GM18951 (cell line): Measurements from ENCODE around the gene PRR7.
"Not testable (repeated sequence)": the region's sequence is repeated elsewhere in the genome, so short reads cannot be mapped to it uniquely, and the experiment has no call there.

Source experiments
- POLR2A ChIP-seq: IDR thresholded peaks from 4 replicates; pipeline ENCODE4 v1.6.1; 2011; ENCODE audit warnings: mild to moderate bottlenecking; ENCODE audit not compliant: insufficient read length, insufficient read depth; ENCODE audit errors: extremely low read depth
- in situ Hi-C: fragments of 300-500 bp; cut with MboI; formaldehyde crosslinking; loops from one replicate; pipeline ENCODE4 v1.12.0; 2022; ENCODE audit warnings: low sequenced_read_pairs, mixed read lengths, inconsistent platforms; ENCODE audit not compliant: unreplicated experiment

Gene PRR7

DNA sequence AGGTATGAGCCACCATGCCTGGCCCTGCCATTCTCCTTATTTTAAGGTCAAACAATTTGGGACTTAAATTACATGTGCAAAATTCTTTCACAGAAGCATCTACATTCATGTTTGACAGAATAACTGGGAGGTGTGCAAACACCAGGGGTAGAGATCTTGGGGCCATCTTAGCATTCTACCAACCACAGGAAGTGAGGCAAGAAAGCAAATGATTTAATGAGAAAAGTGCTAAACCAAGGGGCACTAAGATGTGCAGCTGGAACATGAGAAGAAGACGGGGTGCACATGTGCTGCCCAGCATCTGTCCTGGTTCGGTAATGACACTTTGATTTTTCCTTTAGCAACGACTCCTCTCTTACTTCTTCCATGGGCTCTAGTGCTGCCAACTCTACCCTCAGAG, 36.0 kb upstream of the PRR7 start:
- no peak for TF ChIP-seq POLR2A
- in situ Hi-C loops = no loop called here

DNA sequence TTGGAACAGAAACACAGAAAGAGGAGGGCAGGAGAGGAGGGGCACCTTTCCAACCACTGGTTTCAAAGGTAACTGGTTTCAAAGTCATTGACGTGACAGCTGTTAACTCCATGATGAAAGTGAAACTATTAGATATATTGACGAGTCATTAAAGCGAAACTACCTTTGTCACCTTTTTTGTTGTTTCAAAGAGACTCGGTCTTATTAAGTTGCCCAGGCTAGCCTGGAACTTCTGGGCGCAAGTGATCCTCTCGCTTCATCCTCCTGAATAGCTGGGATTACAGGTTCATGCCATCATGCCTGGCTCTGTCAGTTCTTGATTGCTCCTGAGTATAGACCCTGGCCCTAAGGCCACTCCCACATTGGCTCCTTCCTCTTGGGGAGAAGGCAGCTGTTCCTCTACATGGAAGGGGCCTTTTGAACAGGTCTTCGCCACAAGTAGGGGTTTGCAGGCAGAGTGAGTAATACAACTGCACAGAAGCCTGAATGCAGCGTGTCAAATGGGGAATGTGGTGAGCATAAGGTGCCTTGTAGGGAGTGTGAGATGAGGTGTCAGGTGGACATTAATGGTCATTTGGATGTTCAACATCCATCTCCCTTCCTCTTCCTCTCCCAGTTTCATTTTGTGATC, 33.9 kb upstream of the PRR7 start:
- peak; percentile 34 for TF ChIP-seq POLR2A
- in situ Hi-C loops = no loop called here

DNA sequence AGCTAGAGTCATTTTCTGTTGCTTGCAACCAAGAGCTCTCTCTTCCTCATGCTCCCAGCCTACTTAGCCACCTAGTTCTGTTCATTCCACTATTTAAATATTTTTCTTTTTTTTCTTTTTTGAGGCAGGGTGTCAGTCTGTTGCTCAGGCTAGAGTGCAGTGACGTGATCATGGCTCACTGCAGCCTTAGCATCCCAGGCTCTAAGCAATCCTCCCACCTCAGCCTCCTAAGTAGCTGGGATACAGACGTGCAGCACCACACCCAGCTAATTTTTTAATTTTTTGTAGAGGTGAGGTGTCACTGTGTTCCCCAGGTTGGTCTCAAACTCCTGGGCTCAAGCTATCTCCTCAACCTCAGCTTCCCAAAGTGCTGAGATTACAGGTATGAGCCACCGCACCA, 32.1 kb upstream of the PRR7 start:
- no peak for TF ChIP-seq POLR2A
- in situ Hi-C loops = no loop called here

DNA sequence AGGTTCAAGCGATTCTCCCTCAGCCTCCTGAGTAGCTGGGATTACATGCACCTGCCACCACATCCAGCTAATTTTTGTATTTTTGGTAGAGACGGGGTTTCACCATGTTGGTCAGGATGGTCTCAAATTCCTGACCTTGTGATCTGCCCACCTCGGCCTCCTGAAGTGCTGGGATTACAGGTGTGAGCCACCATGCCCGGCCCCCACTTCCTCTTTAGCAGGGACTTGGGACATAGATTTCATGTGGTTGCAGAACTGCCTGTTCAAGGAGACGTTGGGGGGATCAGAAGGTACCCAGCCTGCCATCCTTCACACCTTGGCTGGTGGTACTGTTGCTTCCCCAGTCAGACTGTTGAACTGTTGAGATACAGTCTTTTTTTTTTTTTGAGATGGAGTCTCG, 29.5 kb upstream of the PRR7 start:
- in situ Hi-C loops = not testable (repeated sequence)

DNA sequence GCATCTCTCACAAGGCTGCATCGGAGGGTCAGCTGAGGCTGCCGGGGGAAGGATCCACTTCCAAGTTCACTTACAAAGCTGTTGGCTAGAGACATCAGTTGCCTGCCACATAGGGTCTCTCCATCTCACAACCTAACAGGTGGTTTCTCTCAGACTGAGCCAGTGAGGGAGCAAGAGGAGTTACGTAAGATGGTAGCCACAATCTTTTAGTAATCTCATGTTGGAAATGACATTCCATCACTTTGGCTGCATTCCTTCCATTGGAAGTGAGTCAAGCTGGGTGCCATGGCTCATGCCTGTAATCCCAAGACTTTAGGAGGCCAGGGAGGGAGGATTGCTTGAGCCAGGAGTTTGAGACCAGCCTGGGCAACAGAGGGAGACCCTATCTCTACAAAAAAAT, 27.6 kb upstream of the PRR7 start:
- TF ChIP-seq POLR2A = no peak
- in situ Hi-C loops = no loop called here

DNA sequence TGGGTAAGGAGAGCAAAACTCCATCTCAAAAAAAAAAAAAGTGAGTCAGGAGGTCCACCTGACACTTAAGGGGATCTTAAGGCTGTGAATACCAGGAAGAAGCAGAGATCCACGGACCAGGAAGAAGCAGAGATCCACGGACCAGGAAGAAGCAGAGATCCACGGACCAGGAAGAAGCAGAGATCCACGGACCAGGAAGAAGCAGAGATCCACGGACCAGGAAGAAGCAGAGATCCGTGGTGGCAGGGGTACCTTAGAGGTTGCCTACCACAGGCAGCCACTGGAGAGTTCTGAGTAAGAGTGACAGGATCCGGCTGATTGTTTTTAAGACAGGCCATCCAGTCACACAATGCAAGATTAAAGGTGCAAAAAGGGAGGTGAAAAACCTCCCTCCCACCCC, 26.1 kb upstream of the PRR7 start:
- in situ Hi-C loops = not testable (repeated sequence)

DNA sequence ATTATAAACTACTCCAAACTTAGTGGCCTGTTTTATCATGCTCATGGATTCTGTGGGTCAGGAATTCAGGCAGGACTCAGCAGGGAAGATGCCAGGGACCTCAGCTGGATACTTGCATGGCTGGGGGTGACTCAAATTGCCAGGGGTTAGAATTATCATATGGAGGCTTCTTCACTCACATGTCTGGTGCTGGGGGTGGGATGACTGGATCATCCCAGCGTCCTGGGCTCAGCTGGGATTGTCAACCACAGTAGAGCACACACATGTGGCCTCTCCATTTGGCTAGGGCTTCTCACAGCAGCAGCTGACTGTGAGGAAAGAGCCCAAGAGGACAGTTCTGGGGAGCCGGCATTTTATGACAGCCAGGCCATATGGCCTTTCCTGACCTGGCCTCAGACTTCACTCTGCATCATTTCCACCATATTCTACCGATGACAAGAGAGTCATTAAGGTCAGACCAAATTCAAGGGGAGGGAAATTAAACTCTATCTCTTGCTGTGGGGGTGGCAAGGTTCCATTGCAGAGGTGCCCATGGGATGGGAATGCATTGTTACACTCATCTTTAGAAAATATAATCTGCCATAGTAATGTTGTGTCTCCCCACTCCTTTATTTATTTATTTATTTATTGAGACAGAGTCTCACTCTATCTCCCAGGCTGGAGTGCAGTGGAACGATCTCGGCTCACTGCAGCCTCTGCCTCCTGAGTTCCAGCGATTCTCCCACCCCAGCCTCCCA, 25.4 kb upstream of the PRR7 start:
- TF ChIP-seq POLR2A = no peak
- in situ Hi-C loops = no loop called here

DNA sequence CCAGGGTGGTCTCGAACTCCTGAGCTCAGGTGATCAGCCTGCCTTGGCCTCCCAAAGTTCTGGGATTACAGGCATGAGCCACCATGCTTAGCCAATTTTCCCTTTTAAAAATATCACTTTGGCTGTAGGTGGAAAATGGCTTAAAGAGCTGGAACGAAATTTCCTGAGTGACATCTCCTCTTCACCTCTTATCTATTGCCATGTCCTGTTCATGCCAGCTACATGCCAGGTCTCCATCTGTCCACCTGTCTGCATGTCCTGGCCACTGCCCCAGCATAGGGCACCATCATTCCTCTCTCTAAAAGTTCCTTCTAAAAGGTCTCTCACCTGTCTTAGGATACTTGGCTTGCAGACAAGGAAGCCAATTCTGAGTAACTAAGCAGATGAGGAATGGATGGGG, 22.9 kb upstream of the PRR7 start:
- in situ Hi-C loops = no loop called here
- TF ChIP-seq POLR2A = no peak

DNA sequence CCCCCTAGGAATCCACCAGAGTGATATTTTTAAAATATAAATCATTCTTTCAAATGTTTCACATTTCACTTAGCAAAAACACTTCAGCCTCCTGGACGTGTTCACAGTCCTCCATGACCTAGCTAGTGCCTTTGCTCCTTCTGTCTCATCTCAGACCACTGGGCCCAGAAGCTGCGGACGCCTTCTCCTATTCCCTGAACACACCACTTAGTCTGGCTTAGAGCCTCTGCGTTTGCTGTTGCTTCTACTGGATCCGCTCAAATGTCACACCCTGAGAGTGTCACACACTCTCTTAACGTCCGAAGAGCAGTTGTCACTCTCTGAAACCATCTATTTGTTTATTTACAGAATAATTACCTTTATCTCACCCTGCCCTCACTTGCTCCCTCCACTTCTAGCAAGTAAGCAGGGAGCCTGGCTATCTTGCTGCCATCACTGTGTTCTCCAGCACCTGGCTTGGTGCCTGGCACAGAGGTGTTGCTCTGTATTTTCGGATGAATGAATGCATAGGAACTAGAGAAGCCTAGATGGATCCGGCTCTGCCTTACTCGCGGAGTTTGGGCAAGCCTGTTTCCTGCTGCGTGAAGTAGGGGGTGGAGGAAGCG, 21.3 kb upstream of the PRR7 start:
- TF ChIP-seq POLR2A = no peak
- in situ Hi-C loops = no loop called here

DNA sequence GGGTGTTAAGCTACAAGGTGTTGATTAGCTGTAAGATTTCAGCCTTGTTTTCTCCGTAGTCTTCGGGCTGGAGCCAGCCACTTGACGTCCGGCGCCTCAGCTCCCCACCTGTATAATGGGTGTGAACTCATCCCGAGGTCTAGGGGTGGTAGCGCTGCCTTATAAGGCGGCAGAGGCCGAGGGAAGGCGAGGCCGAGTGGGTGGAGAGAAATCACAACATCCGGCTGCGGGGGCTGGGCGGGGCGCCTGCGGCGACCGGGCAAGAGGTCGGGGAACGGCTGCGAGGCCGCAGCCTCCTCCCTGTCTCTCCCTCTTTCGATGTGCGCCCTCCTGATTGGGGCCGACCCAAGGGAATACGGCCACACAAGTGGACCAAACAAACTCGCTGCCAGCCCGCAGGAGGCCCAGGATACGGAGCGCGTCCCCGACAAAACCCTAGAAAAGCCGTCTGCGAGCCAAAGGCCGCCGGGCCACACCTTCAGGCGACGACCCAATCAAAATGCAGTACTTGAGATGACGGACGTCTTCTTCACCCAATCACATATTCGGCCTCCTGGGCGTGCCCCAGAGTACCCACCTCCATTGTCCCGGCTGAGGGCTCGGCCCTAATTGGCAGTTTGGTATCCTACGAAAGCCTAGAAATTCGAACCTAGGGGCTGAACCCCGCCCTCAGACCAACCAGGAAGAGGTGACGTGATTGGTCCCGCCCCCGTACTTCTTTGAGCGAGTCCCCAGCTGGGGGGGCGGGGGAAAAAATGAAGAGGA, 20.6 kb upstream of the PRR7 start:
- TF ChIP-seq POLR2A = peak; percentile 83
- in situ Hi-C loops = no loop called here

DNA sequence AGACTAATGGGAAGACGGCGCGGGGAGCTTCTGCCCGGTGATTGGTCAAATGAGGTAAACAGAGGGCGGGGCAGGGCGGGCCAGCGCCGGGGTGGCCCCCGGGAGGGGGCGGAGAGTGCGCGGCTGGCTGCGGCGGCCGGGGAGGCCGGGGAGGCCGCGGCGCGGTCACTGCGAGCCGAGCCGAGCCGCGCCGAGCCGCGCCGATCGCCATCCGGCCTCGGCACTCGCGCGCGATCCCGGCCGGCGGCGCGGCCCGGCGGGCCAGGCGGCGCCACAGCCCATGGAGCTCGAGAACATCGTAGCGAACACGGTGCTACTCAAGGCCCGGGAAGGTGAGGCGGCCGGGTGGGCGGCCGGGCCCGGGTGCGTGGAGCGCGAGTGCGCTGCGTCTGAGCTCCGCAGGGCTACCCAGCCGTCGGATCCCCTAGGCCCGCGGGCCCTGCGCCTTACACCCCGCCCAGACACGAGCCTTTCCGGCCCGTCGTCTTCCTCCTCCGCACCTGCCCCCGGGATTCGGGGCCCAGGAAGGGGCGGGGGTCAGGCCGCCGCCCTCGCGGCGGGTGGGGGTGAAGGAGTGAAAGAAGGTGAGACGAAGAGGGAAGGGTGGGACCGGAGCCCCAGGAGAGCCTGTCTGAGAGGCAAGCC, 19.9 kb upstream of the PRR7 start, which contains the start of gene GRK6:
Gene GRK6 (plus strand): TSS at position 111 of the 645 bp plus-strand sequence. CDS start 170 bp downstream, at position 281.
- in situ Hi-C loops = no loop called here
- TF ChIP-seq POLR2A = peak; percentile 79

DNA sequence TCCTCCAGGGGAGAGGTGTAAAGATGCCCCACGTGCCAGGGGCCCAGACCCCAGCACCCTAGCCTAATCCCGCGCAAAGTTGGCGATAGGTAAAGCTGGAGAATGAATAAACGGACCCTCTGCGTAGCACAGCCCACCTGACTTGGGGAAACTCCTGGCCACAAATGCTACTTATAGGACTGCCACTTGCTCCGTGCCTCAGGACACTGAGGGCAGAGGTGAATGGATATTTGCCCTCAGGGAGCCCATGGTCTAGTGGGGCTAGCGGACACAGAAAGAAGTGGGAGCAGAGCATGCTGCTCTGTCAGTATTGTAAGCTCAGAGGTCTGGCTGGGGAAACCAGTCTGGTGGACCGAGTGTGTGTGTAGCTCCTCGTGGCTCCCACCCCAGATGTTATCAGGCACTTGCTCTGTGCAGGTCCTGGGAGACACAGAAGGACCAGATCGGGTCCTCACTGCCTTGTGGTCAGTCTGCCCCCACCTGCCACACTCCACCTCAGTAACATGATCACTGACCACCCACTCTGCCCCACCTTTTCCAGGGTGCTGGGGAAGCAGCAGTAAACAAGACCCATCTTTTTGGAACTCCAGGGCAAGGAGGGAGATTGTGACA, 19.3 kb upstream of the PRR7 start:
- in situ Hi-C loops = no loop called here
- TF ChIP-seq POLR2A = no peak
